NCI-H128 (cell line): Measurements from ENCODE around the gene CCDC148.

Source experiments
- DNase-seq: peaks from one replicate; lab custom pipeline; 2025; ENCODE audit not compliant: unreplicated experiment; lab: John Stamatoyannopoulos, UW

Gene CCDC148

GRCh38 chr2:158130832-158131473 lies 325.6 kb downstream of the CCDC148 start:
- no peak for DNase-seq

- DNase-seq = no peak
Measured at GRCh38 chr2:158129037-158129436, 327.5 kb downstream of the CCDC148 start.

GRCh38 chr2:158128168-158128973 lies 328.2 kb downstream of the CCDC148 start:
- no peak for DNase-seq

- DNase-seq = no peak
Measured at GRCh38 chr2:158127380-158127804, 329.2 kb downstream of the CCDC148 start.

GRCh38 chr2:158125756-158126498 lies 330.6 kb downstream of the CCDC148 start:
- no peak for DNase-seq

GRCh38 chr2:158124896-158125295 lies 331.7 kb downstream of the CCDC148 start:
- DNase-seq = no peak
